GM19193 (cell line): Measurements from ENCODE around the gene DEPP1.
A peak's percentile ranks its signal among the peaks of the same experiment; 100 is the strongest.

Source experiments
- POLR2A ChIP-seq: IDR thresholded peaks from 4 replicates; pipeline ENCODE4 v1.6.1; 2011; ENCODE audit not compliant: insufficient read depth, insufficient read length; ENCODE audit errors: extremely low read depth

The DEPP1 gene

GRCh38 chr10:44966816-44967509 lies 11.6 kb downstream of the DEPP1 start:
- no peak for TF ChIP-seq POLR2A

GRCh38 chr10:44966129-44966815 lies 12.3 kb downstream of the DEPP1 start:
- no peak for TF ChIP-seq POLR2A

- TF ChIP-seq POLR2A: no peak
Measured at GRCh38 chr10:44965651-44966097, 12.9 kb downstream of the DEPP1 start.

GRCh38 chr10:44965104-44965503 lies 13.5 kb downstream of the DEPP1 start:
- TF ChIP-seq POLR2A: no peak

GRCh38 chr10:44963772-44964633 lies 14.6 kb downstream of the DEPP1 start:
- TF ChIP-seq POLR2A: peak; percentile 15

- no peak for TF ChIP-seq POLR2A
Measured at GRCh38 chr10:44962870-44963738, 15.5 kb downstream of the DEPP1 start.

GRCh38 chr10:44961931-44962750 lies 16.5 kb downstream of the DEPP1 start:
- TF ChIP-seq POLR2A: no peak

- no peak for TF ChIP-seq POLR2A
Measured at GRCh38 chr10:44961230-44961571, 17.4 kb downstream of the DEPP1 start.

GRCh38 chr10:44960482-44961229 lies 18.0 kb downstream of the DEPP1 start:
- TF ChIP-seq POLR2A: no peak

GRCh38 chr10:44960088-44960460 lies 18.5 kb downstream of the DEPP1 start:
- no peak for TF ChIP-seq POLR2A

- TF ChIP-seq POLR2A: peak; percentile 89
Measured at GRCh38 chr10:44959247-44960087, 19.1 kb downstream of the DEPP1 start, which contains the start of gene RASSF4. Gene RASSF4, plus strand, starts transcription at chr10:44959802. Its CDS starts 10,401 bp downstream, at chr10:44970203.

GRCh38 chr10:44958898-44959246 lies 19.7 kb downstream of the DEPP1 start:
- no peak for TF ChIP-seq POLR2A
